SU-DHL-6 (cell line): Measurements from ENCODE around the gene ENOX1.

Experiments used
- H2AFZ ChIP-seq: fragments of 200-600 bp; sonication (generic); 2 replicates; pipeline ENCODE4 v1.6.1; 2014; ENCODE audit warnings: low read depth, mild to moderate bottlenecking, moderate library complexity, mixed read lengths, antibody characterized with exemption, low read length; ENCODE audit not compliant: severe bottlenecking
- H3F3A ChIP-seq: fragments of 200-600 bp; shearing (Covaris generic); 2 replicates; pipeline ENCODE4 v1.6.0; 2016; ENCODE audit warnings: antibody characterized with exemption, mild to moderate bottlenecking; ENCODE audit not compliant: insufficient read depth
- H3K27ac ChIP-seq: fragments of 200-600 bp; sonication (generic); 2 replicates; pipeline ENCODE4 v1.5.1; 2016; ENCODE audit warnings: low read depth, mild to moderate bottlenecking, low read length, moderate library complexity, mixed read lengths
- H3K27me3 ChIP-seq: fragments of 200-600 bp; sonication (generic), shearing (Covaris generic); 2 replicates; pipeline ENCODE4 v1.6.0; 2014; ENCODE audit warnings: mild to moderate bottlenecking, low read length
- H3K36me3 ChIP-seq: fragments of 200-600 bp; sonication (generic); 2 replicates; pipeline ENCODE4 v1.6.1; 2014; ENCODE audit warnings: mild to moderate bottlenecking, low read length, mixed read lengths
- H3K4me2 ChIP-seq: fragments of 300-600, 200-600 bp; shearing (Covaris generic), sonication (generic); 2 replicates; pipeline ENCODE4 v1.6.0; 2014; ENCODE audit warnings: low read length, low read depth, mild to moderate bottlenecking; ENCODE audit not compliant: poor library complexity, severe bottlenecking
- H3K4me3 ChIP-seq: fragments of 200-600 bp; sonication (generic); 2 replicates; pipeline ENCODE4 v1.5.1; 2014; ENCODE audit warnings: antibody characterized with exemption, low read length, mild to moderate bottlenecking, mixed read lengths; ENCODE audit not compliant: insufficient read depth, poor library complexity, severe bottlenecking
- H3K79me2 ChIP-seq: fragments of 200-600 bp; sonication (generic); 2 replicates; pipeline ENCODE4 v1.6.1; 2014; ENCODE audit warnings: mild to moderate bottlenecking, low read length, moderate library complexity; ENCODE audit not compliant: insufficient read depth
- H3K9ac ChIP-seq: fragments of 200-600 bp; sonication (generic); 2 replicates; pipeline ENCODE4 v1.7.0; 2014; ENCODE audit warnings: mild to moderate bottlenecking, low read length
- H3K9me2 ChIP-seq: fragments of 200-600 bp; sonication (generic); replicated peaks from 2 replicates; pipeline ENCODE4 v1.6.1; 2014; ENCODE audit warnings: low read length; ENCODE audit not compliant: insufficient read depth
- H3K9me3 ChIP-seq: fragments of 200-600 bp; sonication (generic); 2 replicates; pipeline ENCODE4 v1.6.1; 2014; ENCODE audit warnings: low read length, mixed read lengths; ENCODE audit not compliant: insufficient read depth
- H4K20me1 ChIP-seq: fragments of 200-600 bp; sonication (generic); 2 replicates; pipeline ENCODE4 v1.6.1; 2014; ENCODE audit warnings: low read depth, mild to moderate bottlenecking, antibody characterized with exemption, low read length, moderate library complexity, mixed read lengths
- CTCF ChIP-seq: fragments of 200-600 bp; sonication (generic); IDR thresholded peaks from one replicate; pipeline ENCODE4 v1.5.1; 2017; ENCODE audit warnings: antibody characterized with exemption, mild to moderate bottlenecking, low read length, moderate library complexity; ENCODE audit not compliant: insufficient read depth, poor library complexity, severe bottlenecking
- EZH2phosphoT487 ChIP-seq: fragments of 200-600 bp; sonication (generic), shearing (Covaris generic); conservative IDR thresholded peaks from 2 replicates; pipeline ENCODE4 v1.6.1; 2018; ENCODE audit warnings: mild to moderate bottlenecking, antibody characterized with exemption, low read length, moderate library complexity, mixed read lengths

The ENOX1 gene

GRCh38 chr13:43482026-43482425 is 304.7 kb downstream of the ENOX1 start:
- Histone ChIP-seq H3K27me3 (no peaks in the 10 kb centered on the region), H3K9me2 (no peaks in the 10 kb centered on the region), H3K4me3 (no peak overlapping the region), H3K9me3 (no peaks in the 10 kb centered on the region), H2AFZ (no peak overlapping the region), H3F3A (no peaks in the 10 kb centered on the region), H3K79me2 (no peaks in the 10 kb centered on the region), H4K20me1 (no peaks in the 10 kb centered on the region), H3K36me3 (no peaks in the 10 kb centered on the region), H3K27ac (no peak overlapping the region), H3K4me2 (no peak overlapping the region), H3K9ac (no peak overlapping the region)
- no peak for TF ChIP-seq CTCF
- no peak for TF ChIP-seq EZH2phosphoT487

GRCh38 chr13:43478902-43479301 is 307.9 kb downstream of the ENOX1 start:
- no peaks in the 10 kb centered on the region for H4K20me1 ChIP-seq
- no peak overlapping the region for H3K4me3 ChIP-seq
- H3K9ac ChIP-seq = no peak overlapping the region
- H3K79me2 ChIP-seq = no peaks in the 10 kb centered on the region
- no peaks in the 10 kb centered on the region for H3K9me2 ChIP-seq
- no peaks in the 10 kb centered on the region for H3F3A ChIP-seq
- H2AFZ ChIP-seq = no peak overlapping the region
- H3K9me3 ChIP-seq = no peaks in the 10 kb centered on the region
- TF ChIP-seq EZH2phosphoT487 = no peak
- no peak for TF ChIP-seq CTCF
- no peaks in the 10 kb centered on the region for H3K27me3 ChIP-seq
- H3K36me3 ChIP-seq = no peaks in the 10 kb centered on the region
- no peak overlapping the region for H3K27ac ChIP-seq
- H3K4me2 ChIP-seq = no peak overlapping the region

DNA sequence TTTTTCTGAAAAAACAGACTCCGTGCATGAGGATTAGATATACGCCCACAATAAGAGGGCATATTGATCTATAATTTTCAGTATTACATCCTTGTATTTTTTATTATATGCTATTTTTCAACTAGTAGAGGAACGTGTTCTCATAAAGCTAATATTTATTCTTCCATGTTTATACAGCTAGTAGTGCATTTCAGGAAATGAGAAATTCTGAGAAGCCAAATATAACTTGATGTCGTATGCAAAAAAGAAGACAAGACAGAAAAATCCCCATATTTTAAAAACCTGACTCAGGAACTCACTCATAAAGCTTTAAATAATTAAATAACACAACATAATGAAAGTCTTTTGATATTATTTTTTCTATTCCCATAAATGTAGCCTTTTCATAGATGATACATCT is 308.6 kb downstream of the ENOX1 start:
- Histone ChIP-seq H3K9me3 (no peaks in the 10 kb centered on the region), H3K27me3 (no peaks in the 10 kb centered on the region), H3K36me3 (no peaks in the 10 kb centered on the region), H3K4me2 (no peak overlapping the region), H3K79me2 (no peaks in the 10 kb centered on the region), H3K4me3 (no peak overlapping the region), H3K27ac (no peak overlapping the region), H2AFZ (no peak overlapping the region), H3F3A (no peaks in the 10 kb centered on the region), H3K9me2 (no peaks in the 10 kb centered on the region), H3K9ac (no peak overlapping the region), H4K20me1 (no peaks in the 10 kb centered on the region)
- no peak for TF ChIP-seq CTCF
- TF ChIP-seq EZH2phosphoT487 = no peak

DNA sequence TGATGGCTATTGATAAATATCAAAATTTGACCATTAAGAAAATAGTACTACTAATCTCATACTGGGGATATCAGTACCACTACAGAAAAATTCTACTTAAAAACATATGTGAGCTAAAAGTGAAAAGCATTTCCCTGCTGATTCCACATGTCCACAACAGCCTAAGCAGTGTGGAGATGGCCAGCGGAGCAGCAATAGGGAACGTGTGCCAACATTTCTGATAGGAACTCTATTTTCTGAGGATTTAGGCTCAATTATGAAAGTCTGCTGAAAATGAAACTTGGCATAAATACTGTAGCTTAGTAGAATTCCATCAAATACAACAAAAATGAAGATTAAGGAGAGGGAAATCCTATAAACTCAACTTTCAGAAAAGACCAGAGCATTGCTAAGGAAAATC is 311.6 kb downstream of the ENOX1 start:
- no peaks in the 10 kb centered on the region for H3K9me2 ChIP-seq
- H3K4me3 ChIP-seq = no peak overlapping the region
- no peak overlapping the region for H2AFZ ChIP-seq
- TF ChIP-seq CTCF = no peak
- no peak for TF ChIP-seq EZH2phosphoT487
- no peaks in the 10 kb centered on the region for H3K36me3 ChIP-seq
- no peaks in the 10 kb centered on the region for H4K20me1 ChIP-seq
- H3K79me2 ChIP-seq = no peaks in the 10 kb centered on the region
- no peaks in the 10 kb centered on the region for H3K27me3 ChIP-seq
- H3F3A ChIP-seq = no peaks in the 10 kb centered on the region
- no peaks in the 10 kb centered on the region for H3K9me3 ChIP-seq
- H3K27ac ChIP-seq = no peak overlapping the region
- no peak overlapping the region for H3K9ac ChIP-seq
- H3K4me2 ChIP-seq = no peak overlapping the region
